HG03460 (cell line): ENCODE data around the gene ADNP.

Experiments used
- ATAC-seq: cut with Tn5 transposase; IDR thresholded peaks from one replicate; pipeline ENCODE4 v1.9.1; 2021; ENCODE audit not compliant: unreplicated experiment

Gene ADNP

GRCh38 chr20:50932691-50933280 lies 1.5 kb upstream of the ADNP start:
- no peak for ATAC-seq

GRCh38 chr20:50932016-50932485 lies 814 bp upstream of the ADNP start:
- ATAC-seq: no peak

- peak; percentile 8 for ATAC-seq
Measured at GRCh38 chr20:50930976-50931305, 296 bp downstream of the ADNP start.

GRCh38 chr20:50930139-50930975 lies 880 bp downstream of the ADNP start:
- peak; percentile 4 for ATAC-seq

- ATAC-seq: peak; percentile 58
Measured at GRCh38 chr20:50929299-50930138, 1.7 kb downstream of the ADNP start.

- no peak for ATAC-seq
Measured at GRCh38 chr20:50928469-50928868, 2.8 kb downstream of the ADNP start.

GRCh38 chr20:50926530-50926929 lies 4.7 kb downstream of the ADNP start:
- no peak for ATAC-seq

GRCh38 chr20:50924261-50924920 lies 6.8 kb downstream of the ADNP start:
- ATAC-seq: no peak

GRCh38 chr20:50921803-50922501 lies 9.3 kb downstream of the ADNP start:
- no peak for ATAC-seq

- no peak for ATAC-seq
Measured at GRCh38 chr20:50920997-50921396, 10.2 kb downstream of the ADNP start.

- ATAC-seq: no peak
Measured at GRCh38 chr20:50919567-50919966, 11.7 kb downstream of the ADNP start.

GRCh38 chr20:50918403-50918802 lies 12.8 kb downstream of the ADNP start:
- no peak for ATAC-seq

GRCh38 chr20:50916934-50917333 lies 14.3 kb downstream of the ADNP start:
- no peak for ATAC-seq

- no peak for ATAC-seq
Measured at GRCh38 chr20:50916257-50916656, 15.0 kb downstream of the ADNP start.

- ATAC-seq: no peak
Measured at GRCh38 chr20:50915424-50915823, 15.8 kb downstream of the ADNP start.

GRCh38 chr20:50913690-50914375 lies 17.4 kb downstream of the ADNP start:
- ATAC-seq: no peak

GRCh38 chr20:50911716-50912115 lies 19.5 kb downstream of the ADNP start:
- no peak for ATAC-seq

GRCh38 chr20:50911030-50911429 lies 20.2 kb downstream of the ADNP start:
- ATAC-seq: no peak

- ATAC-seq: no peak
Measured at GRCh38 chr20:50909413-50909812, 21.8 kb downstream of the ADNP start.

GRCh38 chr20:50904067-50904570 lies 27.1 kb downstream of the ADNP start:
- ATAC-seq: no peak
